Duodenal mucosa (tissue), 2 donors: ENCODE data around the gene PPIL6.
"Not testable (repeated sequence)": the region's sequence is repeated elsewhere in the genome, so short reads cannot be mapped to it uniquely, and the experiment has no call there.

ENCODE experiments used
- H3K27ac ChIP-seq: one replicate; pipeline ENCODE4 v1.7.0; 2013; ENCODE audit warnings: low read depth, low read length
- H3K27me3 ChIP-seq, 2 donors: one replicate each; pipeline ENCODE4 v1.7.0; 2013; ENCODE audit warnings: low read length in 2 of 2, control low read depth in 1 of 2; ENCODE audit not compliant: insufficient read depth in 2 of 2, control insufficient read depth in 1 of 2
- H3K36me3 ChIP-seq, 2 donors: one replicate each; pipeline ENCODE4 v1.7.0; 2013; ENCODE audit warnings: low read length in 2 of 2, control low read depth in 1 of 2; ENCODE audit not compliant: insufficient read depth in 2 of 2, control insufficient read depth in 1 of 2
- H3K4me1 ChIP-seq, 2 donors: one replicate each; pipeline ENCODE4 v1.7.0; 2013; ENCODE audit warnings: low read length in 2 of 2, control low read depth in 1 of 2; ENCODE audit not compliant: insufficient read depth in 2 of 2, control insufficient read depth in 1 of 2
- H3K4me3 ChIP-seq, 2 donors: one replicate each; pipeline ENCODE4 v1.7.0; 2013; ENCODE audit warnings: low read length in 2 of 2, low read depth in 1 of 2
- H3K9ac ChIP-seq, 2 donors: one replicate each; pipeline ENCODE4 v1.7.0; 2013; ENCODE audit warnings: low read length in 2 of 2, low read depth in 1 of 2
- H3K9me3 ChIP-seq, 2 donors: one replicate each; pipeline ENCODE4 v1.7.0; 2013; ENCODE audit warnings: low read length in 2 of 2, control low read depth in 1 of 2; ENCODE audit not compliant: control insufficient read depth in 1 of 2

Gene PPIL6

DNA sequence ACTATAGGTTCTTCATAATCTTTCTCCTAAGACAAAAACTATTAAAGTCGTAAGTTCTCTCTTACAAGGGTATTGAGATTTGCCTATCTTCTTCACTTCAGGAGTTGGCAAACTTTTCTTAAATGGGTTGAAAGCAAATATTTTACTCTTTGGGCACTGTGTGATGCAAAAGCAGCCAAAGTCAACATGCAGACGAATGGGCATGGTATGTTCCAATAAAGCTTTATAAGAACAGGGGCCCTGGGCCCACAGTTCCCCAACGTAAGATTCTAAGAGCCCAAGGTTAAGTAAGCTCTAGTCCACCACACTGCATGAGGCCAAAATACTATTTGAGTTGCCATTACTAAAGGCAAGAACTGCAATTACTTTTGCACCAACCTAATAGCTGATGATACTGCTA is 69.6 kb downstream of the PPIL6 start:
- Histone ChIP-seq H3K4me1 (peaks cover 0 to 15% of the 10 kb centered on the region in 2 donors), H3K36me3 (peaks cover 50 to 90% of the 10 kb centered on the region in 2 donors), H3K9me3 (no peaks in the 10 kb centered on the region), H3K4me3 (no peak overlapping the region), H3K9ac (no peak overlapping the region), H3K27me3 (no peaks in the 10 kb centered on the region), H3K27ac (no peak overlapping the region)

DNA sequence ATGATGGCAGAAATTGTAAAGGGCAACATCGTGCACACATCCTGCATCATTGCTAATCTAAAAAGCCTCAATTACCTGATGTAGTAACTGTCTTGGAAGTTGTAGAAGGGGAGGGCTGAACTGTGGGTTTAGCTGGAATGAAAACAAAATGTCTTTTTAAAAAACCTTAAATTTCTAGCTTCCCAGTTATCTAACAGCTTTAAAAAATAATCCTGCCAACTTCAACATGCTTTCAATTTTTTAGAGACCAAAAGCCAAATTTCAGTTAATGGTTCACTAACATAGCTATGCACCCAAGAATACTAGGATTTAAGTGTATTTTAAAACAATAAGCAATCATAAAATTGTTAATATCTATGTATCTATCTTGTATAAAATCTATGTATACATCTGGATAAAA is 70.1 kb downstream of the PPIL6 start:
- Histone ChIP-seq H3K4me3 (no peak overlapping the region), H3K9me3 (no peaks in the 10 kb centered on the region), H3K4me1 (peaks cover 0 to 15% of the 10 kb centered on the region in 2 donors), H3K36me3 (peaks cover 51 to 87% of the 10 kb centered on the region in 2 donors), H3K27me3 (no peaks in the 10 kb centered on the region), H3K9ac (no peak overlapping the region), H3K27ac (no peak overlapping the region)

DNA sequence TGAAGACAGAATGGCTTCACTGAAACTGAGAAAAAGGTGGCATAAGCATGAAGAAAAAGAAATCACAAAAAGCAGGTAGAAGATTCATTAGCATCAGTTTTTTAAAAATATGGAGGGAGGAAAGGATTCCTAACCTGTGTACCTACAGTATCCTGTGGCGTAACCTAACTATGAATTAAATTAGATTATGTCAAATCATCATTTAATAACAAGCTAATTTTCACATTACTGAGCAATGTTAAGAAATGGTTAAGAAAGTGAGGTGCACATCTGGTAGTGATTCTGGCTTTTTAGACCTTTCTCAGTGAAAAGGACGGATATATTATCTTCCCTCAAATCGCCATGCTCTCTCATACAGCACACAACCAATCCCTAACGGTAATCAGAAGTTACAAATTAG is 70.7 kb downstream of the PPIL6 start:
- H3K36me3 ChIP-seq = peaks cover 46 to 86% of the 10 kb centered on the region in 2 donors
- H3K9me3 ChIP-seq = no peaks in the 10 kb centered on the region
- H3K9ac ChIP-seq = no peak overlapping the region
- no peaks in the 10 kb centered on the region for H3K27me3 ChIP-seq
- no peak overlapping the region for H3K27ac ChIP-seq
- peaks cover 0 to 14% of the 10 kb centered on the region in 2 donors for H3K4me1 ChIP-seq
- H3K4me3 ChIP-seq = no peak overlapping the region

DNA sequence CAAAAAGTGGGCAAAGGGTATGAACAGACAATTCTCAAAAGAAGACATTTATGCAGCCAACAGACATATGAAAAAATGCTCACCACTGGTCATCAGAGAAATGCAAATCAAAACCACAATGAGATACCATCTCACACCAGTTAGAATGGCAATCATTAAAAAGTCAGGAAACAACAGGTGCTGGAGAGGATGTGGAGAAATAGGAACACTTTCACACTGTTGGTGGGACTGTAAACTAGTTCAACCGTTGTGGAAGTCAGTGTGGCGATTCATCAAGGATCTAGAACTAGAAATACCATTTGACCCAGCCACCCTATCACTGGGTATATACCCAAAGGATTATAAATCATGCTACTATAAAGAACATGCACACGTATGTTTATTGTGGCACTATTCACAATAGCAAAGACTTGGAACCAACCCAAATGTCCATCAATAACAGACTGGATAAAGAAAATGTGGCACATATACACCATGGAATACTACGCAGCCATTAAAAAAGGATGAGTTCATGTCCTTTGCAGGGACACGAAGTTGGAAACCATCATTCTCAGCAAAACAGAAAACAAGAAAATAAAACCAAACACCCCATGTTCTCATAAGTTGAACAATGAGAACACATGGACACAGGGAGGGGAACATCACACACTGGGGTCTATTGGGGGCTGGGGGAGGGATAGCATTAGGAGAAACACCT is 75.9 kb downstream of the PPIL6 start:
- peaks cover 46 to 72% of the 10 kb centered on the region in 2 donors for H3K36me3 ChIP-seq
- H3K27me3 ChIP-seq, H3K9me3 ChIP-seq, H3K9ac ChIP-seq, H3K4me1 ChIP-seq, H3K27ac ChIP-seq, H3K4me3 ChIP-seq: not testable (repeated sequence)

DNA sequence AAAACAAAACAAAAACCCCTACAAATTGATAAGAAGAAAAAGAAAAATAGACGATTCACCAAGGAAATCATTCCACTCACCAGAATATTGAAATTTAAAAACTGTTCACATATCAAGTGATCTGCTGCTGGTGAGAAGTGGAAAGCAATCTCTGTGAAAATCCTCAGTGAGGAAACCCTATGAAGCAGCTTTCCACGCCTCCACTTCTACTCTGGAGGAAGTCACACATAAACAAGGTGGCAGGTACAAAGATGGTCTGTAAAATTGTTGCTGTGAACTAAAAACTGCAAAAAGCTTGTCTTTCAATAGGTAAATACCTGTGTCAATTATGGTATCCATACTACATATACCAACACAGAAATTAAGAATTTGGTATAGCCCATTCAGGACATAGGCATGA is 76.7 kb downstream of the PPIL6 start:
- H3K27me3 ChIP-seq = no peaks in the 10 kb centered on the region
- H3K9me3 ChIP-seq = no peaks in the 10 kb centered on the region
- H3K4me1 ChIP-seq = no peaks in the 10 kb centered on the region
- no peak overlapping the region for H3K4me3 ChIP-seq
- H3K36me3 ChIP-seq = peaks cover 48 to 68% of the 10 kb centered on the region in 2 donors
- H3K27ac ChIP-seq = no peak overlapping the region
- H3K9ac ChIP-seq = no peak overlapping the region

DNA sequence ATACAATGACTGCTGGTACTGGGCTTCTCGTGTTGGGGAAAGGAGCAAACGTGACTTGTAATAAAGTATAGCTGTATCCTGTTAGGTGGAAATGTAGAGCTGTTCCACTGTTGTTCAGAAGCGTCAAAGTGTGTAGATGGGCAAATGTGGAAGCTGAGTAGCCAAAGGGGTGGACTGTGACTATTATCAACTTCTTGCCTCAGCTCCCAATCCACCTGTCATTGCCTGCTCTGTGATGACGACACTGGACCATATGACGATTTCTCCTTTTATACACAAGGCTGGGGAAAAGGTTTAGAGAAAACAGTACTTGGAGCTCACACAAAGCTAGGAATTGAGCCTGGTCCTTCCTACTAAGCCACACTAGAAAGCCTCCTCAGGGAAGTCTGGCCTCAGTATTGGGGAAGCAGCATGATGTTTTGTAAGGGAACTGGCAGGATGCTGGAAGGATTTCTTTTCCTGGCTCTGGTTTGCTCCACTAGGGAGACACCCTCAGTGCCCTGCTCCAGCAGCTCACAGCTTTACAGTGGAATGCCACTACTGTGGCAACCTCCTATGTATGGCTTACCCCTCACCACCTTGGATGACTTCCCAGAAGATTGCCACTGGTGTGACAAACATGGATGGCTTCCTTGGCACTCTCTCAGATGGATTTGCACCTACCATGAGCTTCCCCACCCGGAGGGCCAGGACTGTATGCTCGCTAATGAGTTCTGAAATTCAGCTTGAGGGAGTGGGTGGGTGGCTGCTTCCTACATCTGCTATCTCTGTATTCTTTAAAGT is 78.1 kb downstream of the PPIL6 start:
- H3K27ac ChIP-seq = no peak overlapping the region
- peaks cover 58 to 64% of the 10 kb centered on the region in 2 donors for H3K36me3 ChIP-seq

DNA sequence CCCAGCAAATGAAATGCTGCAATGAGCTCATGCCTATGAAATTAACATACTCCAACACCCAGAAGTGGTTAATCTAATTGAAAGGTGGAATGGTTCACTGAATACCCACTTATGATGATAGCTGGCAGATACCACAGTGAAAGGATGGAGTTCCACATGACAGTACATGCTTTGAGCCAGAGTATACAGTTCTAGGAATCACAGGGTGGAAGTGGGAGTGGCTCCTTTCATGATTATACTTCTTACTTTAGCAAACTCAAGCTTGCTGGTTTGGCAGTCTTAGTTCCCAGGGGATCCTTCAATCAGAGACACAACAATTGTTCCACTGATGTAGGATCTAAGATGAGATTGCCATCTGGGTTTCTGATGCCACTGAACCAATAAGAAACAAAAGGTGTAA is 79.6 kb downstream of the PPIL6 start:
- H3K27ac ChIP-seq = no peak overlapping the region
- no peaks in the 10 kb centered on the region for H3K27me3 ChIP-seq
- H3K4me3 ChIP-seq = no peak overlapping the region
- H3K9ac ChIP-seq = no peak overlapping the region
- H3K4me1 ChIP-seq = no peaks in the 10 kb centered on the region
- peaks cover 5 to 12% of the 10 kb centered on the region in 2 donors for H3K9me3 ChIP-seq
- H3K36me3 ChIP-seq = peaks cover 51 to 57% of the 10 kb centered on the region in 2 donors

More for the DNA sequence above, 78.1 kb downstream of the PPIL6 start:
- Histone ChIP-seq H3K27me3 (no peaks in the 10 kb centered on the region), H3K9ac (no peak overlapping the region), H3K9me3 (no peaks in the 10 kb centered on the region), H3K4me3 (no peak overlapping the region), H3K4me1 (no peaks in the 10 kb centered on the region)

DNA sequence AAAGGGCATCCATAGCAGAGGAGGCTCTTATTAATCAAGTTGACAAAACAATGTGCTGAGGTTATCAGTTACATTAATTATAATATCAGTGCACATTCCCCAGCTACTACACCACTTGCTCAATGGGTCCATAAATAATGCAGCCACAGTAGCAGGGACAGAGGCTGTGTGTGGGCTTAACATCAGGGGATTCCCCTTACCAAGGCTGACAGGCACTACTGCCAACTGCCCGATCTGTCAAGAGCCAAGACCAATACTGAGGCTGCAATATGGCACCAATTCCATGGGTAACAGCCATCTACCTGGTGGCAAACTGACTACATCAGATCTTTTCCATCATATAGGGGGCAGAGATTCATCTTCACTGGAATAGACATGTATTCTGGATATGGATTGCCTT is 80.1 kb downstream of the PPIL6 start:
- H3K36me3 ChIP-seq = peaks cover 50 to 55% of the 10 kb centered on the region in 2 donors
- H3K27ac ChIP-seq = no peak overlapping the region
- no peaks in the 10 kb centered on the region for H3K4me1 ChIP-seq
- no peaks in the 10 kb centered on the region for H3K27me3 ChIP-seq
- no peak overlapping the region for H3K9ac ChIP-seq
- H3K9me3 ChIP-seq = peaks cover 5 to 12% of the 10 kb centered on the region in 2 donors
- no peak overlapping the region for H3K4me3 ChIP-seq

DNA sequence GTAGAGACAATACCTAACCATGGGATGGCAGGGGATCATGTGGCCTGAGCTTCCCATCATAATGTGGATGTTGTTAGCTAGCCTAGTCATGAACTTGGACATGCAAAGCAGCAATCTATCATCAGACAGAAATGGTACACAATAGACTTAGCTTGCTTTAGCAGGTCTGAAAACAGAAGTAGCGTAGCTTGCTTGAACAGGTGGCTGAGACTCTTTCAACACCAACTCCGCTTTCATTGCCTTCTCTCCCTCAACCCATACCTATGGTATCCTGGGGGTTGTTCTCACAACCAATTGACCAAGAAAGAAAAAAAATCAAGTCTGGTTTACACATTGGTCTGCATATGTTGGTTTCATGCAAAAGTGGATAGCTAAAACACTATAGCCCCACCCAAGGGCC is 81.2 kb downstream of the PPIL6 start:
- H3K27me3 ChIP-seq = no peaks in the 10 kb centered on the region
- no peak overlapping the region for H3K4me3 ChIP-seq
- H3K9me3 ChIP-seq = peaks cover 5 to 12% of the 10 kb centered on the region in 2 donors
- H3K36me3 ChIP-seq = peaks cover 46 to 50% of the 10 kb centered on the region in 2 donors
- H3K27ac ChIP-seq = no peak overlapping the region
- no peaks in the 10 kb centered on the region for H3K4me1 ChIP-seq
- no peak overlapping the region for H3K9ac ChIP-seq

DNA sequence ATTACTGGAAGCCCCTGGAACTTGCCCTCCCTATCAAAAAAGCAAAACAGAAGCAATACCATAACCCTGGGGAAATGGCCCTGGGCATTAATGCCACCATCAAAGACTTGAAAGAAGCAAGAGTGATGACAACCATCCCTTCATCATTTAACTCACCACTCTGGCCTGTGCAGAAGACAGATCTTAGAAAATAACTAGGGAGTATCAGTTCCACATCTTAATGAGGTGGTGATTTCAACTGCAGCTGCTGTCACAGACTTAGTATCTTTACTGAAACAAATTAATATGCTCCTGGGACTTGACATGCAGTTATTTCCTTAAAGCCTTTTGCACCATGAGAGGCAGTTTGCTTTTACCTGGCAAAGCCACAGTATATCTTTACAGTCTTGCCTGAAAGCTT is 82.2 kb downstream of the PPIL6 start:
- no peak overlapping the region for H3K9ac ChIP-seq
- no peaks in the 10 kb centered on the region for H3K4me1 ChIP-seq
- no peak overlapping the region for H3K4me3 ChIP-seq
- H3K36me3 ChIP-seq = peaks cover 47 to 48% of the 10 kb centered on the region in 2 donors
- H3K9me3 ChIP-seq = peaks cover 5 to 12% of the 10 kb centered on the region in 2 donors
- no peak overlapping the region for H3K27ac ChIP-seq
- H3K27me3 ChIP-seq = no peaks in the 10 kb centered on the region
